ENCODE measurements around the gene FARP1.

Gene FARP1

GRCh38 chr13:98133946-98134345, 8.9 kb upstream of the FARP1 start:
- DNase-seq (ENCODE audit: low read depth): no peak

- DNase-seq (ENCODE audit: low read depth): no peak
These were observed 8.0 kb upstream of the FARP1 start for GRCh38 chr13:98134901-98135300.

GRCh38 chr13:98141091-98141490, 1.8 kb upstream of the FARP1 start:
- DNase-seq (ENCODE audit: low read depth): no peak

GRCh38 chr13:98141509-98142379, 1.1 kb upstream of the FARP1 start:
- no peak for DNase-seq (ENCODE audit: low read depth)

GRCh38 chr13:98143157-98143553, 261 bp downstream of the FARP1 start:
- DNase-seq (ENCODE audit: low read depth): no peak

GRCh38 chr13:98143601-98144026, 720 bp downstream of the FARP1 start:
- DNase-seq (ENCODE audit: low read depth): no peak

- DNase-seq (ENCODE audit: low read depth): no peak
These were observed 1.3 kb downstream of the FARP1 start for GRCh38 chr13:98144027-98144741.

GRCh38 chr13:98144801-98145350, 2.0 kb downstream of the FARP1 start:
- DNase-seq (ENCODE audit: low read depth): peak; percentile 33

GRCh38 chr13:98147521-98147920, 4.6 kb downstream of the FARP1 start:
- no peak for DNase-seq (ENCODE audit: low read depth)

GRCh38 chr13:98150832-98151479, 8.1 kb downstream of the FARP1 start:
- DNase-seq (ENCODE audit: low read depth): no peak

- DNase-seq (ENCODE audit: low read depth): no peak
These were observed 12.7 kb downstream of the FARP1 start for GRCh38 chr13:98155475-98156109.

GRCh38 chr13:98156259-98156658, 13.4 kb downstream of the FARP1 start:
- no peak for DNase-seq (ENCODE audit: low read depth)

GRCh38 chr13:98157188-98157587, 14.3 kb downstream of the FARP1 start:
- DNase-seq (ENCODE audit: low read depth): no peak

GRCh38 chr13:98157609-98158008, 14.7 kb downstream of the FARP1 start:
- no peak for DNase-seq (ENCODE audit: low read depth)

GRCh38 chr13:98158172-98158899, 15.4 kb downstream of the FARP1 start:
- DNase-seq (ENCODE audit: low read depth): no peak

- no peak for DNase-seq (ENCODE audit: low read depth)
These were observed 20.0 kb downstream of the FARP1 start for GRCh38 chr13:98162935-98163334.

GRCh38 chr13:98169331-98169730, 26.4 kb downstream of the FARP1 start:
- DNase-seq (ENCODE audit: low read depth): no peak

- no peak for DNase-seq (ENCODE audit: low read depth)
These were observed 29.2 kb downstream of the FARP1 start for GRCh38 chr13:98171900-98172589.

GRCh38 chr13:98172590-98173422, 29.9 kb downstream of the FARP1 start:
- DNase-seq (ENCODE audit: low read depth): no peak

Measured in fibroblast of the conjunctiva (primary cell).